Measurements from ENCODE around the gene C2orf76.

Gene C2orf76

GRCh38 chr2:119289093-119289492 lies 77.5 kb downstream of the C2orf76 start:
- H3K27me3 ChIP-seq (ENCODE audit: insufficient read depth, low read length, poor library complexity, severe bottlenecking), result no peaks in the 10 kb centered on the region

GRCh38 chr2:119288576-119288975 lies 78.1 kb downstream of the C2orf76 start:
- H3K36me3 ChIP-seq (ENCODE audit: insufficient read depth, low read length), result no peaks in the 10 kb centered on the region
- H3K9me2 ChIP-seq (replicated peaks; ENCODE audit: low read depth, low read length), result no peaks in the 10 kb centered on the region
- no peak overlapping the region for H3K4me3 ChIP-seq (ENCODE audit: low read length, poor library complexity, severe bottlenecking)
- no peak overlapping the region for H3K4me2 ChIP-seq (ENCODE audit: low read depth, low read length, poor library complexity, severe bottlenecking)
- H2AFZ ChIP-seq (ENCODE audit: low read length), result no peak overlapping the region
- H3F3A ChIP-seq (ENCODE audit: low read depth), result no peaks in the 10 kb centered on the region
- H3K9ac ChIP-seq (ENCODE audit: low read depth, low read length, poor library complexity, severe bottlenecking), result no peak overlapping the region
- H3K79me2 ChIP-seq (ENCODE audit: insufficient read depth, low read length), result no peaks in the 10 kb centered on the region
- H4K20me1 ChIP-seq (ENCODE audit: insufficient read depth, low read length, poor library complexity, severe bottlenecking), result no peaks in the 10 kb centered on the region
- H3K9me3 ChIP-seq (ENCODE audit: insufficient read depth, low read depth, low read length), result no peaks in the 10 kb centered on the region
- no peaks in the 10 kb centered on the region for H3K4me1 ChIP-seq (ENCODE audit: insufficient read depth, low read length, poor library complexity, severe bottlenecking)
- no peak for TF ChIP-seq EZH2phosphoT487 (IDR thresholded peaks at IDR 0.05; ENCODE audit: borderline replicate concordance)
- no peak for TF ChIP-seq CTCF (conservative IDR thresholded peaks at IDR 0.05; ENCODE audit: low read length)
- no peaks in the 10 kb centered on the region for H3K27me3 ChIP-seq (ENCODE audit: insufficient read depth, low read length, poor library complexity, severe bottlenecking)

More at GRCh38 chr2:119289093-119289492, 77.5 kb downstream of the C2orf76 start:
- no peaks in the 10 kb centered on the region for H3K36me3 ChIP-seq (ENCODE audit: insufficient read depth, low read length)
- no peak overlapping the region for H3K9ac ChIP-seq (ENCODE audit: low read depth, low read length, poor library complexity, severe bottlenecking)
- no peaks in the 10 kb centered on the region for H3K79me2 ChIP-seq (ENCODE audit: insufficient read depth, low read length)
- no peaks in the 10 kb centered on the region for H3F3A ChIP-seq (ENCODE audit: low read depth)
- H3K9me3 ChIP-seq (ENCODE audit: insufficient read depth, low read depth, low read length), result no peaks in the 10 kb centered on the region
- no peak overlapping the region for H3K4me3 ChIP-seq (ENCODE audit: low read length, poor library complexity, severe bottlenecking)
- TF ChIP-seq CTCF (conservative IDR thresholded peaks at IDR 0.05; ENCODE audit: low read length) (no peak), EZH2phosphoT487 (IDR thresholded peaks at IDR 0.05; ENCODE audit: borderline replicate concordance) (no peak)
- H3K9me2 ChIP-seq (replicated peaks; ENCODE audit: low read depth, low read length), result no peaks in the 10 kb centered on the region
- H4K20me1 ChIP-seq (ENCODE audit: insufficient read depth, low read length, poor library complexity, severe bottlenecking), result no peaks in the 10 kb centered on the region
- H2AFZ ChIP-seq (ENCODE audit: low read length), result no peak overlapping the region
- no peak overlapping the region for H3K4me2 ChIP-seq (ENCODE audit: low read depth, low read length, poor library complexity, severe bottlenecking)
- no peaks in the 10 kb centered on the region for H3K4me1 ChIP-seq (ENCODE audit: insufficient read depth, low read length, poor library complexity, severe bottlenecking)

GRCh38 chr2:119286661-119287060 lies 80.0 kb downstream of the C2orf76 start:
- Histone ChIP-seq H3K4me2 (ENCODE audit: low read depth, low read length, poor library complexity, severe bottlenecking) (no peak overlapping the region), H2AFZ (ENCODE audit: low read length) (no peak overlapping the region), H4K20me1 (ENCODE audit: insufficient read depth, low read length, poor library complexity, severe bottlenecking) (no peaks in the 10 kb centered on the region), H3K4me1 (ENCODE audit: insufficient read depth, low read length, poor library complexity, severe bottlenecking) (peaks cover 8% of the 10 kb centered on the region), H3K36me3 (ENCODE audit: insufficient read depth, low read length) (no peaks in the 10 kb centered on the region), H3K9me3 (ENCODE audit: insufficient read depth, low read depth, low read length) (no peaks in the 10 kb centered on the region), H3K79me2 (ENCODE audit: insufficient read depth, low read length) (no peaks in the 10 kb centered on the region), H3F3A (ENCODE audit: low read depth) (no peaks in the 10 kb centered on the region), H3K9me2 (replicated peaks; ENCODE audit: low read depth, low read length) (no peaks in the 10 kb centered on the region), H3K4me3 (ENCODE audit: low read length, poor library complexity, severe bottlenecking) (no peak overlapping the region), H3K9ac (ENCODE audit: low read depth, low read length, poor library complexity, severe bottlenecking) (no peak overlapping the region), H3K27me3 (ENCODE audit: insufficient read depth, low read length, poor library complexity, severe bottlenecking) (no peaks in the 10 kb centered on the region)
- TF ChIP-seq EZH2phosphoT487 (IDR thresholded peaks at IDR 0.05; ENCODE audit: borderline replicate concordance) (no peak), CTCF (conservative IDR thresholded peaks at IDR 0.05; ENCODE audit: low read length) (no peak)
